Spleen (tissue), 11 donors: Measurements from ENCODE around the gene HDAC7. TPM values are rescaled to one million over a fixed set of nuclear protein-coding genes. Genes with fewer than 3 reads are reported as not detected.

Experiments used
- DNase-seq: peaks from one replicate; pipeline ENCODE4 v3.0.0-alpha.2; 2020
- H3K27ac ChIP-seq, 8 donors: fragments of 200-600 bp; sonication (generic) in 7 of 8; 1 replicate in 4 of 8; 2 replicates in 4 of 8; pipeline versions ENCODE4 v1.5.0 to v1.8.0; 2016 to 2021; ENCODE audit warnings: inconsistent platforms in 4 of 8, mild to moderate bottlenecking in 4 of 8, moderate library complexity in 1 of 8
- H3K27me3 ChIP-seq, 7 donors: fragments of 200-600 bp; sonication (generic) in 6 of 7; replicated peaks in 1 of 7; 1 replicate in 4 of 7; 2 replicates in 3 of 7; pipeline versions ENCODE4 v1.5.0 to v1.8.0; 2016 to 2021; ENCODE audit warnings: inconsistent platforms in 3 of 7, mild to moderate bottlenecking in 1 of 7
- H3K36me3 ChIP-seq, 6 donors: fragments of 200-600 bp; sonication (generic) in 5 of 6; 1 replicate in 4 of 6; 2 replicates in 2 of 6; pipeline versions ENCODE4 v1.5.0 to v1.8.0; 2016 to 2021; ENCODE audit warnings: inconsistent platforms in 2 of 6
- H3K4me1 ChIP-seq, 6 donors: fragments of 200-600 bp; sonication (generic) in 5 of 6; 1 replicate in 3 of 6; 2 replicates in 3 of 6; pipeline versions ENCODE4 v1.5.0 to v1.8.0; 2016 to 2021; ENCODE audit warnings: inconsistent platforms in 3 of 6
- H3K4me3 ChIP-seq, 8 donors: fragments of 200-600 bp; sonication (generic) in 7 of 8; 1 replicate in 4 of 8; 2 replicates in 4 of 8; pipeline versions ENCODE4 v1.5.0 to v1.8.0; 2016 to 2021; ENCODE audit warnings: inconsistent platforms in 4 of 8, mild to moderate bottlenecking in 4 of 8, moderate library complexity in 2 of 8
- H3K9me3 ChIP-seq, 8 donors: fragments of 200-600 bp; sonication (generic) in 7 of 8; 1 replicate in 4 of 8; 2 replicates in 4 of 8; pipeline versions ENCODE4 v1.5.0 to v1.8.0; 2016 to 2021; ENCODE audit warnings: inconsistent platforms in 4 of 8
- CTCF ChIP-seq, 11 experiments: fragments of 200-600 bp in 7 of 11; fragments of 450-650 bp in 4 of 11; sonication (generic) in 4 of 11; IDR thresholded peaks in 8 of 11; conservative IDR thresholded peaks in 3 of 11; 1 replicate in 7 of 11; 2 replicates in 4 of 11; pipeline versions ENCODE4 v1.4.0 to v1.8.0; 2016 to 2021; ENCODE audit warnings: antibody characterized with exemption in 11 of 11, inconsistent platforms in 4 of 11, mild to moderate bottlenecking in 1 of 11
- POLR2A ChIP-seq, 3 donors: fragments of 450-650 bp; IDR thresholded peaks; one replicate each; pipeline ENCODE4 v1.5.1; 2017; ENCODE audit warnings: antibody characterized with exemption in 3 of 3, mild to moderate bottlenecking in 1 of 3
- POLR2AphosphoS5 ChIP-seq, 3 donors: sonication (generic); formaldehyde crosslinking; IDR thresholded peaks; one replicate each; pipeline ENCODE4 v1.5.1; 2017; ENCODE audit warnings: antibody characterized with exemption in 3 of 3
- WGBS, 5 donors: extraction: QIAGEN DNeasy Blood & Tissue Kit in 3 of 5; methylation state at CpG; one replicate each; pipeline versions ENCODE4 v1.1.5 to v1.1.7; 2013 to 2018; 5-methylcytosine and 5-hydroxymethylcytosine counted together
- intact Hi-C: fragments of 100-400 bp; cut with DNase I; formaldehyde crosslinking; loops from one replicate; pipeline ENCODE4 v1.15.0; 2023; ENCODE audit warnings: low total_unique reads
- polyA plus RNA-seq, 3 donors: library from polyadenylated mRNA; stranded (reverse); fragments of 200-250 nt; gene quantifications; one replicate each; pipeline ENCODE4 v1.2.1, GENCODE V29; 2013
- total RNA-seq, 7 donors: library from RNA; depleted of rRNA in 3 of 7; stranded (reverse); fragments of >200 nt in 3 of 7; fragmentation: NEBNext Ultra II Directional in 4 of 7; extraction: Animal tissue kit (Norgen Biotek cat#: 25700) in 4 of 7; gene quantifications; one replicate each; pipeline versions ENCODE4 v1.1.0 to v1.2.1, GENCODE V29; 2016 to 2021
- donor health status: healthy with polysubstance abuse.
- donor health status: DM: no; HTN: no; CAD: no; lungs with moderate emphysema.
- donor health status: DM: no; HTN: no; CAD: no.
- donor health status: Bipolar disorder and iron deficiency.
- donor health status: healthy.
- donor health status: DM: no; HTN: no; CAD: no.
- donor health status: DM: yes; HTN: yes; CAD: no.

HDAC7 gene
- total and polyA plus RNA-seq, 10 donors, result 39.6 to 158 (median 101) TPM

- Histone ChIP-seq H3K4me3 (peak overlapping the region in 1 of 8 donors; percentile 37), H3K36me3 (peaks cover 4 to 60% (median 24%) of the 10 kb centered on the region in 6 donors), H3K27me3 (no peaks in the 10 kb centered on the region), H3K4me1 (peaks cover 64 to 86% (median 76%) of the 10 kb centered on the region in 6 donors), H3K9me3 (no peaks in the 10 kb centered on the region), H3K27ac (peak overlapping the region in 7 of 8 donors; percentile 22 to 98 (median 81))
- 32 to 44% (median 35%) methylated on average over 7 of the region's 7 CpGs for WGBS, 5 donors
- peak; percentile 88 for DNase-seq
- TF ChIP-seq POLR2A (IDR thresholded peaks at IDR 0.05), result no peak
- peak in 8 of 11 experiments; percentile 25 to 57 (median 44) for TF ChIP-seq CTCF (IDR thresholded peaks at IDR 0.05 in 8 of 11, conservative IDR thresholded peaks at IDR 0.05 in 3 of 11)
- peak; percentile 39 to 74 (median 69) for TF ChIP-seq POLR2AphosphoS5 (IDR thresholded peaks at IDR 0.05)
- intact Hi-C loops, result loop anchor here (5.0 kb wide), 1 partner anchor 36 kb away; no protein-coding TSS in a partner anchor
These were observed 18.4 kb downstream of the HDAC7 start for GRCh38 chr12:47801170-47801903.

GRCh38 chr12:47800582-47800981 lies 19.1 kb downstream of the HDAC7 start:
- intact Hi-C loops, result loop anchor here (5.0 kb wide), 1 partner anchor 37 kb away; no protein-coding TSS in a partner anchor
- TF ChIP-seq CTCF (IDR thresholded peaks at IDR 0.05 in 8 of 11, conservative IDR thresholded peaks at IDR 0.05 in 3 of 11) (no peak), POLR2AphosphoS5 (IDR thresholded peaks at IDR 0.05) (no peak)
- WGBS, 5 donors, result 78 to 94% (median 87%) methylated on average over 5 to 7 of the region's 7 CpGs
- H3K36me3 ChIP-seq, result peaks cover 4 to 62% (median 31%) of the 10 kb centered on the region in 6 donors
- H3K27me3 ChIP-seq, result no peaks in the 10 kb centered on the region
- no peaks in the 10 kb centered on the region for H3K9me3 ChIP-seq
- peaks cover 56 to 78% (median 68%) of the 10 kb centered on the region in 6 donors for H3K4me1 ChIP-seq
- peak overlapping the region in 4 of 8 donors; percentile 75 to 98 (median 84) for H3K27ac ChIP-seq
- no peak for DNase-seq
- H3K4me3 ChIP-seq, result no peak overlapping the region

GRCh38 chr12:47799357-47799955 lies 20.2 kb downstream of the HDAC7 start:
- H3K4me3 ChIP-seq, result no peak overlapping the region
- peaks cover 45 to 67% (median 57%) of the 10 kb centered on the region in 6 donors for H3K4me1 ChIP-seq
- no peaks in the 10 kb centered on the region for H3K27me3 ChIP-seq
- no peaks in the 10 kb centered on the region for H3K9me3 ChIP-seq
- DNase-seq, result no peak
- H3K36me3 ChIP-seq, result peaks cover 4 to 62% (median 42%) of the 10 kb centered on the region in 6 donors
- WGBS, 5 donors, result 53 to 100% (median 60%) methylated on average over 1 to 7 of the region's 7 CpGs
- peak overlapping the region in 5 of 8 donors; percentile 10 to 98 (median 75) for H3K27ac ChIP-seq
- peak in 2 of 3 donors; percentile 43 to 61 for TF ChIP-seq POLR2AphosphoS5 (IDR thresholded peaks at IDR 0.05)
- no peak for TF ChIP-seq CTCF (IDR thresholded peaks at IDR 0.05 in 8 of 11, conservative IDR thresholded peaks at IDR 0.05 in 3 of 11)
- no peak for TF ChIP-seq POLR2A (IDR thresholded peaks at IDR 0.05)
- intact Hi-C loops, result no loop called here
